HK-2 (cell line): ENCODE results near the gene ASH1L.
"Not testable (repeated sequence)": the region's sequence is repeated elsewhere in the genome, so short reads cannot be mapped to it uniquely, and the experiment has no call there.

Source experiments
- DNase-seq: peaks from one replicate; pipeline ENCODE4 v3.0.0-alpha.2; 2018; ENCODE audit not compliant: unreplicated experiment

Gene ASH1L

DNA sequence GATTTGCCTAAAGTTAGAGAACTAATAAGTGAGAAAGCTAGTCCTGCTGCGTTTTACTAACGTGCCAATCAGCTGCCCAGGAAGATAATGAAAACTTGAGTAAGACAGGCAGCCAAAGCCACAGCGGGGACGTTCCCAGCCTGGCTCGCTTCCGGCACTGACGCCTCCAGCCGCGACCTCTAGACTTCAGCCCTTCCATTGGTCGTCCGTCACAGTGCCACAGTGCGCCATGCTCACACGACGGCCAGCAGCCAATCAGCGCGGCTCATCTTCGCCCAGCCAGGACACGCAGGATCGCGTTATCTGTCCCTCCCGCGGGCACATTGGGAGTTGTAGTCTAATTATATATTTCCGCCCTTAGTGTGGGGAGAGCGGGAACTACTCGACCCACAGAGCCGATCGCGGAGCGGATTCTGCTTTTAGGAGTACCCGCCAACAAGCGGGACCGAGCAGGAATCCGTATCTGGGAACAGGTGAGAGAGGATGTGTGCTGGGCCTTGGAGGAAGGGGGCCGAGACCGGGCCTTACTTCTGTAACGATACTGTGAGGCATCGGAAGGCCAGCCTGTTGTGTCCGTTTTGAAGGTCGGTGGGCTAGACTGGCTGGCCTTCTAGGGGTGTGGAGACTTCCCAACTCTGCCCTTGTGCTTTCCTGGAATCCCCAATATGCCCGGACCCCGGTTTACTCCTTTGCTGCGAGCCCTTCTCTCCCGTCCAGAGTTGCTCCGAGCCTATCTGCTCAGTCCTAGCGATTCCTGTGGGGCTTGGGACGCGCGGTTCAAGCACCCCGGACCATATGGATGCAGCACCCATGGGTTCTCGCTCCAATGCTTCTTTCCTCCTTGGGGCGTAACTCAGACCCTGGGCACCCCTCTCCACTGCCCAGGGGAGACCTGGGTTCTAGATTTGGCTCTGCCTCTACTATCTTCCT is 253.8 kb downstream of the ASH1L start, which contains the start of gene FDPS:
FDPS (plus strand) TSS at position 374 of the 930 bp plus-strand sequence. CDS start 924 bp downstream, outside the sequence.
- peak; percentile 99 for DNase-seq

DNA sequence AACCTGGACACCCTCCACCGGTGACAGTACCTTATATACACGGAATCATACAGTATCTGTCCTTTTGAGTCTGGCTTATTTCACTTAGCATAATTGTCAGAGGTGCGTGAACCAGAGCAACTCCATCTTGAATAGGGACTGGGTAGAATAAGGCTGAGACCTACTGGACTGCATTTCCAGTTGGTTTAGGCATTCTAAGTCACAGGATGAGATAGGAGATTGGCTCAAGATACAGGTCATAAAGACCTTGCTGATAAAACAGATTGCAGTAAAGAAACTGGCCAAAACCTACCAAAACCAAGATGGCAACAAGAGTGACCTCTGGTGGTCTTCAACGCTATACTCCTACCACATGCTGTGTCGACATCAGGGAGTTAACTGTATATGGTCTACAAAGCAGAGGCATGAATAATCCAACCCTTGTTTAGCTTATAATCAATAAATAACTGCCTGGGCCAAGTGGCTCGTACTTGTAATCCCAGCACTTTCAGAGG is 255.3 kb downstream of the ASH1L start:
- DNase-seq, result no peak

DNA sequence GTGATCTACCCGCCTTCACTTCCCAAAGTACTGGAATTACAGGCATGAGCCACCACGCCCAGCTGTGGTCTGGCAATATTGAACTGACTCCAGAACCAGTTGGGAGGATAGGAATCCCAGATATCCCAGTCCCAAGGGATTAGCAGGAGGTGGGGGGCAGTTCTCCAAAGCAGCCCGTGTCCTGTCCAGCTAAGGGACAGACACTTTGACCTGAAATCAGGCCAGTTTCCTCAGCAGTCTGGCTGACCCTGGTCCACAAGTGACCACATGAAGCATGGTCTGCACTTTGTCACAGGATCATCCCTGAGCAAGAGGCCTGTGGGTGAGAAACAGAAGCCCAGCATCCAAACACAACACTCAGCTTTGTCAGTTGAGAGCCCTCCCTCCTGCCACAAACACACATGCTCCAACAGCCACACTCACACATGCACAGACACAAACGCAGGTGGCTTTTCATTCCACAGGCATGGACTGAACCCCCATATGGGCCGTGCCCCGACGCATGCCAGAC is 256.7 kb downstream of the ASH1L start:
- no peak for DNase-seq

DNA sequence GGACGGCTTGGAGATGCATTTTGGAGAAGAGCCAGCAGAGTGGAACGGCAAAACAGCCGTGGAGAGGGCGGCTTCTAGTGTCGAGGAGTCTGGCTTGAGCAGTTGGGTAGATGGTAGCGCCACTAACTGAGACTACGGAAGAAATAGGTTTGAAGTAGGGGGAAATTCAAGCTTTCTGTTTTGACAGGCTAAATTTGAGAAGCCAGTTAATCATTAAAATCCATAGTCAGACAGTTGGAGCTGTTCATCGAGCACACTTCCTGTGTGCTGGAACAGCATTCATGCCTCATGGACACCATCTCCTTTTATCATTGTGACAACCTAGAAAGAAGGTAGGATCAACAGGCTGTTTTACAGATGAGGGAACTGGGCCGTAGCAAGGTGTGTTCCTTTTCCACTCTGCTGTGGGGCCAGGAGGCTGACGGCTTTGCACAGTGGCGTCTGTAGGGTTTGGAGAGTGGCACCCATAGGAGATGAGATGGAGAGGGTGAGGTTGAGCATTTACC is 258.0 kb downstream of the ASH1L start:
- DNase-seq, result no peak

DNA sequence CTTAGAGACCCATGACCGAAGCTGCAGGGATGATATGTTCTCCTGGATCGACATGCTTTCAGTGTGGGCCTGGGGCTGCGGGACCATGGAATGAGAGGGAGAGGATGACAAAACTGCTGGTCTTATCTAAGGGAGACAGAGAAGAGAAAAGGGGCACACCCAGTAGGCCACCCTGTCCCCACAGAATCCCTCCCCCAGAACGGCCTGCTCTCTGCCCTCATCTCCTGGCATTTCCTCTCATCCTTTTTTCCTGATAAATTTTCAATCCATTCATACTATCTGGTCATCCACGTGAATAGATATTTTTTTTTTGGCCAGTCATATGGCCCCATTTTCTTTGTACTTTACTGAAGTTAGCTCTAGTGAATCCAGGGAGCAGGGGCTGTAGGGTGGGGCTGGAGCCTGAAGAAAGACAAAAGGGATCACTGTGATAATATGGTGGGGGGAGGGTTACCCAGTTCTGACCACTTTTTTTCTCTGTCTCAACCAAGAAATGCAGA is 261.2 kb downstream of the ASH1L start, which contains the start of gene PKLR:
PKLR (minus strand) TSS at position 97 of the 500 bp plus-strand sequence; CDS start at position 54, 43 bp downstream.
- DNase-seq, result no peak

DNA sequence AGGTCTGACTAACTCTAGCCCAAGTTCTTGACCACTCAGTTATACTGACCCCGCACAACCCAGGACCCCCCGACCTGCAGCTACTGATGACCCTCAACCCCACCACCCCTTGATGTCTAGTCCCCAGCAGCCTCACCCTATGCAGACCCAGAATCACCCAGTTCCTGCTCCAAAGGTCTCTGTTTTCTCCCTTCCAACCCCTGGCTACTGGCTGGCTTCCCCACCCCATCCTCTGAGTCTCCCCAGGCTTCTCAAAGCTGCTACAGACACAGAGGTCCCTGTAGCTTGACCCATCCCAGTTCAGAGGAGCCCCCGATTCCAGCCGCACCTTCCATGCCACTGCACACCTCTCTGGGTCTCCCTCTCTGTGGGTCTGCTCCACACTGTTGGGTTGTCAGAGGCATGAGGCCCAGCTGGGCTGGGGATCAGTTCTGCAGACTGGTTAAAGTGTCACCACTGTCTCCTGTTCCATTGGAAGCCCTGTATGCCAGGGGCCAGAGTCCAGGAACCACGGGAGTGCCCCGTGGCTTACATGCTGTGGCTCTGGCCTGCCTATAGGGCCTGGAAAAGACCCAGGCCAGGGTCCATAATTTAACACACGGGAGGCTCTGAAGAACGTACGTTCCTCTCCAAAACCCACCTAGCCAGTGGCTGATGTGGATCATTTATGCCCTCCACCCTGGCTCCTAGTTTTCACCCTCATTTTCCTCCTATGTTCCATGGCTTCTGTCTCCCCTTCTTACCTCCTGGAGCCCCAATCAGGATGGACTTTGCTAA is 261.9 kb downstream of the ASH1L start:
- DNase-seq, result no peak

DNA sequence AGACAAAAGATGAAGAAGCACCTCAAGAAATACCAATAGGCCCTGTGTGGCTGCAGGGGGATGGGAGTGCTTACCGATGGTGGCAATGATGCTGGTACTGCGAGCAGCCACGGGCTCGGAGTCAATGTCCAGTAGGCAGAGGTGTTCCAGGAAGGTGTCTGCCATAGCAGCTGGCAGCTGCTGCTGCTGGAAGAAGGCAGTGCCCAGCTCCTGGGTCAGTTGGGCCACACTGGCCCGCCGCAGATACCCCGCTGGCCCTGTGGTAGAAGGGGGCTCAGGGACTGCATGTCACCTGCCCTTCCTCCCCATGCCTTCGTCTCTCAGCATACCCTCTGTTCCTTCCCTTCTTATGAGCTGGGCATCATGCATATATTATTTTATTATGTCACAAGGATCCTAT is 262.6 kb downstream of the ASH1L start:
- no peak for DNase-seq

DNA sequence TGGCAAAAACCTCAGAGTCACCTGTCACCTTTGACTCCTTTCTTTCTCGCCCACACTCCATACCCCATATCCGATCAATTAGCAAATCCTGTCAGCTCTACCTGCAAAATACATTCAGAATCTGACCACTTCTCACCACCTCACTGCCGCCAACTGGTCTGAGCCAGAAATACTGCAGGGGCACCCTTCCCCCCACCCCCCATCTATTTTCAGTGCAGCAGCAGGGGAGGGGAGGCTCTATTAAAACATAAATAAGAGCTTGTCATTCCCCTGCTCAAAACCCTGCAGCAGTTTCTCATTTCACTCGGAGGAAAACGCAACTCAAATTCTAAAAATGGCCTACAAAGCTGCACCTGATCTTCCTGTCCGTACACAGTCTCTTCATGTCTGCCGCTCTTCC is 265.2 kb downstream of the ASH1L start:
- no peak for DNase-seq

DNA sequence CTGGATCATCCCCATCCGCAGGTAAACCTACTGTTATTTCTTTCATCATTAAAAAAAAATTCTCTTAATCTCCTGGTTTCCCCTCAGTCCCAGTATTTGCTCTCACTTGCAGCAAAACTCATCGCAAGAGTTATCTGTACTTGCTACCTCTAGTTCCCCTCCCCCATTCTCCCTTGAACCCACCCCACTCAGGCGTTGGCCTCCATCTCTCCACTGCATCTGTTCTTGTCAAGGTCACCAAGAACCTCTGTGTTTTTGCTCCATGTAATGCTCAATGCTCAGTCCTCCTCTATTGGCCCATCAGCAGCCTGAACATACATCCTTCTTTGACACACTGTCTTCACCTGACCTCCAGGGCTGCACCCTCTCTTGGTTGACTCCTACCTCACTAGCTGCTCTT is 265.9 kb downstream of the ASH1L start:
- no peak for DNase-seq

DNA sequence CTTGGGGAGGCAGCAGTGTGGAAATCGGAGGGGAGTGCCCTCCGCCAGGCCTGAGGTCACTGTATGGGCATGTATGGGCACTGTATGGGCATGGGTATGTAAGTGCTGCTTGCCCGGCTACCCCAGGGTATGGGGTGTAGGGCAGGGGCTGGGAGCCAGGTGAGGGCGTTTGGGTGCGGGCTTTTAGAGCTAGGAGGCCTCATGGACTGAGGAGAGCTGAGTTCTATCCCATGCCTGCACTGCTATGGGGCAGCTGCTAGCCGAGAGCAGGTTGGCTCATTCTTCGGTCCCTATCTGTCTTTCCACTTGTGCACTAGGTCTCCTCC is 266.7 kb downstream of the ASH1L start:
- no peak for DNase-seq

DNA sequence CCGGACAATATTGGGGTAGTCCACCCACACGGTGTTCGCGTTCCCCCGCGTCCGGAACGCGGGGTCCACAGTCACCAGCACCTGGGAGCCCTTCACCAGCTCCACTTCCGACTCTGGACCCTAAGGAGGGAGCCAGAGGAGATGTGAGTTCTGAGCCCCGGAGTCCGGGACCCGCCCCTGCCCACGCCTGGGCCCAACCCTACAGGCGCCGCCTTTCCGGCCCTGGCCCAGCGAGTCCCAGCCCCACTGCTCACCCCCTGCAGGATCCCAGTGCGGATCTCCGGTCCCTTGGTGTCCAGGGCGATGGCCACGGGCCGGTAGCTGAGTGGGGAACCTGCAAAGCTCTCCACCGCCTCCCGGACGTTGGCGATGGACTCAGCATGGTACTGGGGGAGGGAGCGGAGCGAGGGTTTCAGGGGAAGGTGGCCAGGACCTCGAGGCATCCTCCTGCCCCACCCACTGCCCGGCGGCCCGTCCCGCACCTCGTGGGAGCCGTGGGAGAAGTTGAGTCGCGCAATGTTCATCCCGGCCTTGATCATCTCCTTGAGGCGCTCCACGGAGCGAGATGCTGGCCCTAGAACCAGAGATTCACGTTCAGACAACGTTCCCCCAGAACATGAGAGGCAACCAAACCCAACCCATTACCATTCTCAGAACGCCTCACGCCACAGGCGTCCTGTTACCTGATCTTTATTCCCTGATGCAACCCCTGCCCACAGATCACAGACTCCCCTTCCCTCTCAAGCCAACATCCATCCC is 267.2 kb downstream of the ASH1L start:
- DNase-seq, result no peak

DNA sequence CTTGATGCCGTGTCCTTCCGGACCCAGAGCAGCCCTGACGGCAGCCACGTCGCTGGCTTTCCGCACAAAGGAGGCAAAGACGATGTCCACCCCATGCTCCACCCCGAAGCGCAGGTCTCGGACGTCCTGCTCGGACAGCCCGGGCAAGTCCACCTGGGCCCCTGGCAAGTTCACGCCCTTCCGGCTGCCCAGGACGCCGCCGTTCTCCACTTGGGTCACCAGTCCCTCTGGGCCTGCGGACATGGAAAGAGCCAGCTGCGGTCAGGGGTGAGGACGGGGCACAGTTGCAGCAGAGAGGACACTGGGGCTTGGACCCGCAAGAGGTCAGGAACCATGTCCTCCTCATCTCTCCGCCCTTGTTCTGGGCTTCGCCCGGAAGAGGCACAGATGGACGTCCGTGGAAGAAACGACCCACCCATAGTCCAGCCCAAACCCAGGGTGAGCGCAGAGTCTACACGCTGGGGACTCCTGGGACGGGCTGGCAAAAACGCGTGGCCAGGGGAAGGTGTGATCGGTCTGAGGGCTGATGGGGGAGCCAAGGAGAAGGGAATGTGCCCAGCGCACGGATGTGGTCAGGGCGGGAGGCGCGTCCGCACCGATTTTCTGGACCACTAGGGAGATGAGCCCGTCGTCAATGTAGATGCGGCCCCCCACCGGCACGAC is 268.0 kb downstream of the ASH1L start:
- no peak for DNase-seq

DNA sequence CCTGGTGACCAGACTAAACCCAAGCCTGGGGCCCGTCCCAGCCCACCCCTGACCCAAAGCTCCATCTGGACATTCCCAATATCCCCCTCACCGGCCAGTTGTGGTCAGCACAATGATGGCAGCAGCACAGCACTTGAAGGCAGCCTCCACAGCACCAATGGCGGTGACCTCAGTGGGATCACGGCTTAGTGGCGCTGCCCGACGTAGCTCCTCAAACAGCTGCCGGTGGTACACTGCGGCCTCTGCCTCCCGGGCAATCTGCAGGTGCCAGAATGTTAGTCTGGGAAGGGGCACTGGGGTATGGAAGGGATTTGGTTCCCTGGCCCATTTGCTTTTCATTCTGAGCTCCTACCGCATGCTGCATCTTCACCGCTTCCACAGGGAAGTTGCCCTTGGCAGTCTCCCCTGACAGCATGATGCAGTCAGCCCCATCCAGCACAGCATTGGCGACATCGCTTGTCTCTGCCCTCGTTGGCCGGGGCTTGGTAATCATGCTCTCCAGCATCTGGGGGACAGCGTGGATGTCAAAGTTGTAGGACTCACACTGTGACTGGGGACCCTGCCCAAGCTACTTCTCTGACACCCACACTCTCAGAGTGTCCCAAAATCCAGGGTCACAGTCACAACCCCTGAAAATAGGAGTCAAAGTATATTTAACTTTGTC is 269.4 kb downstream of the ASH1L start:
- DNase-seq, result no peak

DNA sequence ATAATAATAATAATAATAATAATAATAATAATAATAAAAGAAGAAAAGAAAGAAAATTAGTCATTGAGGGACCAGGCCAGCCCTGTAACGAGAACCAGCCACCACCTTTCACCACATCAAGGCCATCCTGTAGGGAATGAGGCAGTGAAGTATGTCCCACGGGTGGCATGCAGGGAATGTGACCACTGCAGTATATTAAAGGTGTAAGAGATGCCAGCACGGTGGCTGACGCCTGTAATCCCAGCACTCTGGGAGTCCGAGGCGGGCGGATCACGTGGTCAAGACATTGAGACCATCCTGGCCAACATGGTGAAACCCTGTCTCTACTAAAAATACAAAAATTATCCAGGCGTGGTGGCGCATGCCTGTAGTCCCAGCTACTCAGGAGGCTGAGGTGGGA is 271.6 kb downstream of the ASH1L start:
- not testable (repeated sequence) for DNase-seq

DNA sequence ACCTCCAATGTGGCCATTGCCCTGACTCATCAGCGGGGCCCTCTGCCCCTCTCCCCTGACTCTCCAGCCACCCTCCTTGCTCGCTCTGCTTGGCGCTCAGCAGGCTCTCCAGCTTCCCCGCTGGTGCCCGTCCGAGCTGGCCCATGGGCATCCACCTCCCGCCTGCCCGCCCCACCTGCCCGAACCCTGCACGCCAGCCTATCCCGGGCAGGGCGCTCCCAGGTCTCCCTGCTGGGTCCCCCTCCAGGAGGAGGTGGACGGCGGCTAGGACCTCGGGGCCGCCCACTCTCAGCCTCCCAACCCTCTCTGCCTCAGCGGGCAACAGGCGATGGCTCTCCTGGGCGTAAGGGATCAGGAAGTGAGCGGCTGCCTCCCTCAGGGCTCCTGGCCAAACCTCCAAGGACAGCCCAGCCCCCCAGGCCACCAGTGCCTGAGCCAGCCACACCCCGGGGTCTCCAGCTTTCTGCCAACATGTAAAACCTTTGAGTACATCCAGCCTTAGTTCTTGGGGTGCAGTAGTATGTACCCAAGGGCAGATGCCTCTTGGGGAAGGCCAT is 274.5 kb downstream of the ASH1L start:
- no peak for DNase-seq

DNA sequence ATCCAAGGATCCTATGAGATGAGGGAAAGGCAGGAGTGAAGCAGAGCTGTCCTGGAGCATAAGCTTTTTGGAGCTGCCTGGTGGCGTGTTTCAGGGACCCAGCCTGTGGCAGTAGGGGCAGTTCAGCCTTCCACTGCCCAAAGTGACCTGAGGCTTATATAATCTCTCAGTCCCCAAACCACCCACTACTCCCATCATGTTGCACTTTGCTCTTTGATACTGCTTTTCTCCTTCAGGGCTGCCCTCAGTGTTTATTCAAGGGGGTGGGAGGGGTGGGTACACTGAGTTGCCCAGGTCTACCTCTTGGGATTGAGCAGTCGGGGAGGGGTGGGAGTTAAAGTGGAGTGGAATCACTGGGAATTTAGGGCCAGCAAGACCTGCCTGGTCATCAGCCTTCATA is 276.1 kb downstream of the ASH1L start:
- DNase-seq, result no peak

DNA sequence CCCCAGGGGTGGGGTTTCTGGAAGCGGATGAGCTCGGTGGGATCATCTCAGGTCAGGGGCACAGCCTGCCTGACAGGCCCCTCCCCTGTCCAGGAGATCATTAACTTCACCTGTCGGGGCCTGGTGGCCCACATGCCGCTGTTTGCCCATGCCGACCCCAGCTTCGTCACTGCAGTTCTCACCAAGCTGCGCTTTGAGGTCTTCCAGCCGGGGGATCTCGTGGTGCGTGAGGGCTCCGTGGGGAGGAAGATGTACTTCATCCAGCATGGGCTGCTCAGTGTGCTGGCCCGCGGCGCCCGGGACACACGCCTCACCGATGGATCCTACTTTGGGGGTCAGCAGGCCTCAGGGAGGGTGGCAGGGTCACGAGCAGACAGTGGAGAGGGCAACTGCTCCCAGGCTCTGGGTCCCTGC is 277.0 kb downstream of the ASH1L start:
- DNase-seq, result no peak
